SIG-M5 treated with dmso at 0.1 percent for 504 hours (cell line): ENCODE measurements around the gene UBFD1.
"Not testable (repeated sequence)": the region's sequence is repeated elsewhere in the genome, so short reads cannot be mapped to it uniquely, and the experiment has no call there.

ENCODE experiments used
- DNase-seq: peaks from one replicate; lab custom pipeline; 2025; ENCODE audit not compliant: unreplicated experiment; lab: John Stamatoyannopoulos, UW

UBFD1 gene

DNA sequence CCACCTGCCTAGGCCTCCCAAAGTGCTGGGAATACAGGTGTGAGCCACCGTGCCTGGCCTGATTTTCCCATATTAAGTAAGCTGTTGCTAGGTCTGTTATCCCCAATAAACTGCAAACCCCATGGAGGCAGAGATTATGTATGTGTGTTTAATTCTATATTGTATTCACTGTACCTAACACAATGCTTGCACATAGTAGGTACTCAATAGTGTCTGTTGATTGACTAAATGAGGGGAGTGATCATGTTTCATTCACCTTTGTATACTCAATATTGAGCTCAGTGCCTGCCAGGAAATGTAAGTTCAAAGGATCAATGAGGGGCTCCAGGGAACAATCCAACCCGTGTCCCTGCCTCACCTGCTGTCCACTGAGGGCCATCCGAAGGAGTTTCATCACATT lies 32.6 kb upstream of the UBFD1 start:
- no peak for DNase-seq

- DNase-seq, result no peak
These were observed 29.4 kb upstream of the UBFD1 start for GRCh38 chr16:23527961-23528643.

DNA sequence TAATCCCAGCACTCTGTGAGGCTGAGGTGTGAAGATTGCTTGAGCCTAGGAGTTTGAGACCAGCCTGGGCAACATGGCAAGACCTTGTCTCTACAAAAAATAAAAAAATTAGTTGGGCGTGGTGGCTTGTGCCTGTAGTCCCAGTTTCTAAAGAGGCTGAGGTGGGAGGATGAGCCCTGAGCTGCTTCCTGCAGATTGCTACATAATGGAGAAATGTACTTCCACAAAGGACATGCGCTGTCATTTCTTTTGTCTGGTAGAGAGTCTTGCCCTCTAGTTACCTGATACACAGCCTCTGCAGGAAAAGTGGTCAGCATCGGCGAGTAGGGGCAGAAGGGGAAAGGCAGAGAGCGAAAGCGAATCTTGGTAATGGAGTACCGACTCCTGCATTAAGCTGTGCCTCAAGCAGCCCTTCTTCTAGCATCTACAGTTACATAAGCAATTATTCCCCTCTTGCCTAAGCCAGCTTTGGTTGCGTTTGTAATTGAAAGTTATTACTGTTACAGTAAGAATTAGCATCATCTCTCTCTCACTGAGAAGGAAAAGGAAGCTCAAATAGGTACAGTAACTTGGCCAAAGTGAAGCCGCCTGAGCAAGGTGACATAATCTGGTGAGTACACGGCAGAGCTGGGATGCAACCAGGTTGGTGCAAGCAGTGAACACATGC lies 28.8 kb upstream of the UBFD1 start:
- DNase-seq, result no peak

DNA sequence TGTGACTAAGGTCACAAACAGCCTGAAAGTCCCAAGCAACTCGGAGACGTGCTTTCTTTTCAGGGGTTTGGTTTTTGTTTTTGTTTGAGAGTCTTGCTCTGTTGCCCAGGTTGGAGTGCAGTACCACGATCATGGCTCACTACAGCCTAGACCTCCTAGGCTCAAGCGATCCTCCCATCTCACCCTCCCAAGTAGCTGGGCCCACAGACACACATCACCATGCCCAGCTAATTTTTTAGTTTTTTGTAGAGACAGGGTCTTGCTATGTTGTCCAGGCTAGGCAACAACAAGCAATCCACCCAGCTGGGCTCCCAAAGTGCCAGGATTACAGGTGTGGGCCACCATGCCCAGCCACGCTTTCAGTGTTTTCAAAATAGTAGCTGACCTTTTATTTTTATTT lies 27.5 kb upstream of the UBFD1 start:
- no peak for DNase-seq

DNA sequence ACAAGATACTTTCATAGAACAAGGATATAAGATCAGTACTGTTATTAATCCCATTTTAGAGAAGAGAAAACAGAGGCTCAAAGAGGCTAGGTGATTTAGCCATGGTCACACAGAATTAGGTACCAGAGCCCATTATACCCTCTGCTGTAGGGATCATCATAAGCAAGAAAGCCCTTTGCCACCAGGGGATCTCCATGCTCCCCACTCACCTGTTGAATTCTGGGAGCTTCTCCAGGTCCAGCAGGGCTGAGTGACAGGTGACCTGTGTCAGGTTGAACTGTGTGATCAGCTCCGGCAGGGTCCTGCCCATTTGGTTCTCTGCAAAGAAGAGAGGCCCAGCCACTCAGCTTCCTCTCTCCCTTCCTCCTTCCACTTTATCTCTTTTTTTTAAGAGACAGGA lies 25.1 kb upstream of the UBFD1 start:
- no peak for DNase-seq

- no peak for DNase-seq
These were observed 22.4 kb upstream of the UBFD1 start for GRCh38 chr16:23534868-23535860.

GRCh38 chr16:23535901-23536300 lies 21.6 kb upstream of the UBFD1 start:
- no peak for DNase-seq

DNA sequence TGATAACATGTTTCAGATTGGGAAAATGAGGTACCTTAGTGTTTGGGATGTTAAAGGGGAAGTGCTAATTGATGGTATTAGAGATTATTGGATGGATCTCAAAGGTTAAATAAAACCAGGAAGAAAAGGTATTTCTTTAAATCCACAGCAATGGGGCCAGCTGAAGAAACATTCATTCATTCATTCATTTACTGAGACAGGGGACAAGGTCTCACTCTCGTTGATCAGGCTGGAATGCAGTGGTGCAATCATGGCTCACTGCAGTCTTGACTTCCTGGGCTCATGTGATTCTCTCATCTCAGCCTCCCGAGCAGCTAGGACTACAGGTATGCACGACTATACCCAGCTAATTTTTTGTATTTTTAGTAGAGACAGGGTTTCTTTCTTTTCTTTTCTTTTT lies 20.1 kb upstream of the UBFD1 start:
- no peak for DNase-seq

- no peak for DNase-seq
These were observed 18.6 kb upstream of the UBFD1 start for GRCh38 chr16:23538919-23539278.

DNA sequence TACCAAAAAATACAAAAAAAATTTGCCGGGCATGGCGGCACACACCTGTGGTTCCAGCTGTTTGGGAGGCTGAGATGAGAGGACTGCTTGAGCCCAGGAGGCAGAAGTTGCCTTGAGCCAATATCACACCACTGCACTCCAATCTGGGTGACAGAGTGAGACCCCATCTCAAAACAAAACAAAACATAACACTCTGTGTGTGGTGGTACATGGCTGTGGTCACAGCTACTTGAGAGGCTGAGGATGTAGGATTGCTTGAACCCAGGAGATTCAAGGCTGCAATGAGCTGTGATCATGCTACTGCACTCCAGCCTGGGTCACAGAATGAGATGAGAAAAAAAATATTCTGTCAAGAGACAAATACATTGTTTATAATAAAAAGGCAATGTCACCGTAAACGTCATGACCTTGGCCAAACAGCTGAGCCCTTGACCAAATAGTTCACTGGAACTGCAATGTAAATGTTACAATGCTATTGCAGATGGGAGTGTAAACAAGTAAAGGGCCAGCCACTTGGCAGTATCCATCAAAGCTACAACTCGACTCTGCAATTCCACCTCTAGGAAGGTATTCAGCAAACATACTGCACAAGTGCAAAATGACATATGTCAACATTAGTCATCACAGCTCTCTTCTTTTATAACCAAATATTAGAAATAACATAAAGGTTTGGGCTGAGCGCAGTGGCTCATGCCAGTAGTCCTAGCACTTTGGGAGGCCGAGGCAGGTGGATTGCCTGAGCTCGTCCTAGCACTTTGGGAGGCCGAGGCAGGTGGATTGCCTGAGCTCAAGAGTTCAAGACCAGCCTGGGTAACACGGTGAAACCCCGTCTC lies 17.3 kb upstream of the UBFD1 start:
- peak; percentile 58 for DNase-seq

- DNase-seq, result not testable (repeated sequence)
These were observed 16.7 kb upstream of the UBFD1 start for GRCh38 chr16:23540817-23541178.

- DNase-seq, result no peak
These were observed 13.1 kb upstream of the UBFD1 start for GRCh38 chr16:23544436-23544835.

DNA sequence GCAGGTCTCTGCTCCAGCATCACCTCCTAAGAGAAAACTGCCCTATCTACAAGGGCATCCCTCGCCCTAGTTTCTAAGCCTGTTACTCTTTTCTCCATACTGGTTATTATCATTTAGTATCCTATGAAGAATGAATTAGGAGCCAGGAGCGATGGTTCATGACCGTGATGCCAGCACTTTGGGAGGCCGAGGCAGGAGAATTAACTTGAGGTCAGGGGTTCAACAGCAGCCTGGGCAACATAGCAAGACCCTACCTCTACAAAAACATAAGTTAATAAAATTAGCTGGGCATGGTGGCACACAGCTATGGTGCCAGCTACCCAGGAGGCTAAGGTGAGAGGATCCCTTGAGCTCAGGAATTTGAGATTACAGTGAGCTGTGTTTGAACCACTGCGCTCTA lies 7.6 kb upstream of the UBFD1 start:
- no peak for DNase-seq

- no peak for DNase-seq
These were observed 5.4 kb upstream of the UBFD1 start for GRCh38 chr16:23552161-23552560.

GRCh38 chr16:23554536-23554935 lies 3.0 kb upstream of the UBFD1 start:
- DNase-seq, result no peak

- peak; percentile 6 for DNase-seq
These were observed 514 bp downstream of the UBFD1 start for GRCh38 chr16:23557779-23558702.

- no peak for DNase-seq
These were observed 4.1 kb downstream of the UBFD1 start for GRCh38 chr16:23561586-23561985.

DNA sequence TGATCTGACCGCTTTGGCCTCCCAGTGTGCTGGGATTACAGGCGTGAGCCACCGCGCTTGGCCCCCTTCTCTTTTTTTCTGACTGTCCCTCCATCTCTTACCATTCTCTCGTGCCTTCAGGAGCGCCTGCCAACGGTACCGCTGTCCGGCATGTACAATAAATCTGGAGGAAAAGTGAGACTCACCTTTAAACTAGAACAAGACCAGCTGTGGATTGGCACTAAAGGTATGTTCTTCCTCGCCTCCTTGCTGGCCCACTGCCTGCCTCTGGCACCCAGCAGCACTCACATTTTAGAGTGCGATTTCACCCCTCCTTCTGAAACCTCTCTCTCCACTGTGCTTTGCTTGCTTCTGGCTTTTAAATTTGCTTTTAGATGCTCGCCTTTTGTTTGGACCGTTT lies 5.0 kb downstream of the UBFD1 start:
- no peak for DNase-seq

DNA sequence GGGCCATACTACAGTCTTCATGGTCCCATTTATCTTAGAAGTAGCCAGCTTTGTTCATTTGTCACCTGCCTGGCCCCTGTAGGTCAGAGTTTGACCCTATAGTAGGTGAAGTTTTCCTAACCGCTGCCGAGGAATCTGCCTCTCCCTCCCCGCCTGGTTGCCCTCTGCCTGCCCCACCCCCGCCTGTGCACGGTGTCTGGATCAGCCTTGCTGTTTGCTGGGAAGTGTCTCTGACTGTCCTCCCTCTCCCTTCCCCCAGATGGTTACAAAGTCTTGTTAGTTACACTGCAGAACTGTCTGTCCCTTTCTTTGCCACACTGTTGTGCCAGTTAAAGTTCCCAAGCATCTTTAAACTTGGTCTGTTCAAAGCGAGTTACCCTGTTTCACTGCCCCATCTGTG lies 5.7 kb downstream of the UBFD1 start:
- no peak for DNase-seq
